ENCODE data around the gene PRPS1.

DNA sequence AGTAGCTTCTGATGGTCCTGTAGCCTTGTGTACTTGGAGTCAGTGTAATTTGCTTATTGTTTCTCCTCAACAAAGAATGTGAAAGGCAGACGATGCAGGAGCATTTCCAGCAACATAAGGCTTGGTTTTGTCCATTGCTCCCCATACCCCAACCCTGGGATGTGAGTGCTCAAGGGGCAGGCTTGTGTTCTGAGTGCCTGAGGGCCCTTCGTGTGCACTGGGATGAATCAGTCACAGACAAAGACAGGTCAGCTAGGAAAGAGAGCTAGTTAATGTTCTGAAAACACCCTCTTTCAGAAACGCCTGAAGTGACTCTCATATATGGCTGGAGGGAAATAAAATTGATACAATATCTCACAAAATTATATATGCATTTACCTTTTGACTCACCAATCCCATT, 59.1 kb downstream of the PRPS1 start:
- TF ChIP-seq, protein P1, sequence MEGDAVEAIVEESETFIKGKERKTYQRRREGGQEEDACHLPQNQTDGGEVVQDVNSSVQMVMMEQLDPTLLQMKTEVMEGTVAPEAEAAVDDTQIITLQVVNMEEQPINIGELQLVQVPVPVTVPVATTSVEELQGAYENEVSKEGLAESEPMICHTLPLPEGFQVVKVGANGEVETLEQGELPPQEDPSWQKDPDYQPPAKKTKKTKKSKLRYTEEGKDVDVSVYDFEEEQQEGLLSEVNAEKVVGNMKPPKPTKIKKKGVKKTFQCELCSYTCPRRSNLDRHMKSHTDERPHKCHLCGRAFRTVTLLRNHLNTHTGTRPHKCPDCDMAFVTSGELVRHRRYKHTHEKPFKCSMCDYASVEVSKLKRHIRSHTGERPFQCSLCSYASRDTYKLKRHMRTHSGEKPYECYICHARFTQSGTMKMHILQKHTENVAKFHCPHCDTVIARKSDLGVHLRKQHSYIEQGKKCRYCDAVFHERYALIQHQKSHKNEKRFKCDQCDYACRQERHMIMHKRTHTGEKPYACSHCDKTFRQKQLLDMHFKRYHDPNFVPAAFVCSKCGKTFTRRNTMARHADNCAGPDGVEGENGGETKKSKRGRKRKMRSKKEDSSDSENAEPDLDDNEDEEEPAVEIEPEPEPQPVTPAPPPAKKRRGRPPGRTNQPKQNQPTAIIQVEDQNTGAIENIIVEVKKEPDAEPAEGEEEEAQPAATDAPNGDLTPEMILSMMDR (tag by site-specific recombination; IDR thresholded peaks at IDR 0.05), result no peak
- TF ChIP-seq ZNF175 (tag by site-specific recombination; IDR thresholded peaks at IDR 0.05), result no peak
- TF ChIP-seq, protein P2, sequence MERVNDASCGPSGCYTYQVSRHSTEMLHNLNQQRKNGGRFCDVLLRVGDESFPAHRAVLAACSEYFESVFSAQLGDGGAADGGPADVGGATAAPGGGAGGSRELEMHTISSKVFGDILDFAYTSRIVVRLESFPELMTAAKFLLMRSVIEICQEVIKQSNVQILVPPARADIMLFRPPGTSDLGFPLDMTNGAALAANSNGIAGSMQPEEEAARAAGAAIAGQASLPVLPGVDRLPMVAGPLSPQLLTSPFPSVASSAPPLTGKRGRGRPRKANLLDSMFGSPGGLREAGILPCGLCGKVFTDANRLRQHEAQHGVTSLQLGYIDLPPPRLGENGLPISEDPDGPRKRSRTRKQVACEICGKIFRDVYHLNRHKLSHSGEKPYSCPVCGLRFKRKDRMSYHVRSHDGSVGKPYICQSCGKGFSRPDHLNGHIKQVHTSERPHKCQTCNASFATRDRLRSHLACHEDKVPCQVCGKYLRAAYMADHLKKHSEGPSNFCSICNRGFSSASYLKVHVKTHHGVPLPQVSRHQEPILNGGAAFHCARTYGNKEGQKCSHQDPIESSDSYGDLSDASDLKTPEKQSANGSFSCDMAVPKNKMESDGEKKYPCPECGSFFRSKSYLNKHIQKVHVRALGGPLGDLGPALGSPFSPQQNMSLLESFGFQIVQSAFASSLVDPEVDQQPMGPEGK (tag by site-specific recombination; IDR thresholded peaks at IDR 0.05), result no peak
- no peak for TF ChIP-seq ZIC2 (tag by site-specific recombination; IDR thresholded peaks at IDR 0.05)
- no peak for TF ChIP-seq ZFP3 (tag by site-specific recombination; IDR thresholded peaks at IDR 0.05; ENCODE audit: low read depth)

Data from HEK293 (cell line).